Mucosa of stomach (tissue), 1 donor: Measurements from ENCODE around the gene FADD.

Source experiments
- H3K27me3 ChIP-seq: one replicate; pipeline ENCODE4 v1.7.0; 2013; ENCODE audit warnings: mild to moderate bottlenecking, low read length; ENCODE audit not compliant: control insufficient read depth, insufficient read depth
- H3K36me3 ChIP-seq: one replicate; pipeline ENCODE4 v1.7.0; 2013; ENCODE audit warnings: low read length; ENCODE audit not compliant: control insufficient read depth, insufficient read depth
- H3K4me1 ChIP-seq: one replicate; pipeline ENCODE4 v1.7.0; 2013; ENCODE audit warnings: mild to moderate bottlenecking, low read length; ENCODE audit not compliant: control insufficient read depth, insufficient read depth
- H3K4me3 ChIP-seq: one replicate; pipeline ENCODE4 v1.7.0; 2013; ENCODE audit warnings: low read length
- H3K9ac ChIP-seq: one replicate; pipeline ENCODE4 v1.7.0; 2013; ENCODE audit warnings: mild to moderate bottlenecking, low read length, moderate library complexity
- H3K9me3 ChIP-seq: one replicate; pipeline ENCODE4 v1.7.0; 2013; ENCODE audit warnings: mild to moderate bottlenecking, low read length, moderate library complexity; ENCODE audit not compliant: control insufficient read depth
- donor health status: Pancreatic carcinoma.

Gene FADD

GRCh38 chr11:70233034-70233433 lies 29.9 kb downstream of the FADD start:
- H3K27me3 ChIP-seq, result no peaks in the 10 kb centered on the region
- no peaks in the 10 kb centered on the region for H3K9me3 ChIP-seq
- H3K4me1 ChIP-seq, result peaks cover 11% of the 10 kb centered on the region
- no peak overlapping the region for H3K9ac ChIP-seq
- no peaks in the 10 kb centered on the region for H3K36me3 ChIP-seq
- no peak overlapping the region for H3K4me3 ChIP-seq

GRCh38 chr11:70233511-70233934 lies 30.4 kb downstream of the FADD start:
- Histone ChIP-seq H3K9ac (no peak overlapping the region), H3K4me1 (peaks cover 11% of the 10 kb centered on the region), H3K36me3 (no peaks in the 10 kb centered on the region), H3K9me3 (no peaks in the 10 kb centered on the region), H3K27me3 (no peaks in the 10 kb centered on the region), H3K4me3 (no peak overlapping the region)

- Histone ChIP-seq H3K4me1 (peaks cover 11% of the 10 kb centered on the region), H3K36me3 (no peaks in the 10 kb centered on the region), H3K4me3 (no peak overlapping the region), H3K9me3 (no peaks in the 10 kb centered on the region), H3K9ac (no peak overlapping the region), H3K27me3 (no peaks in the 10 kb centered on the region)
These were observed 30.9 kb downstream of the FADD start for GRCh38 chr11:70233962-70234361.

GRCh38 chr11:70240337-70240736 lies 37.2 kb downstream of the FADD start:
- Histone ChIP-seq H3K9me3 (no peaks in the 10 kb centered on the region), H3K4me3 (no peak overlapping the region), H3K36me3 (no peaks in the 10 kb centered on the region), H3K9ac (no peak overlapping the region), H3K4me1 (no peaks in the 10 kb centered on the region), H3K27me3 (peaks cover 7% of the 10 kb centered on the region)

- H3K4me1 ChIP-seq, result no peaks in the 10 kb centered on the region
- H3K36me3 ChIP-seq, result no peaks in the 10 kb centered on the region
- no peak overlapping the region for H3K9ac ChIP-seq
- H3K9me3 ChIP-seq, result no peaks in the 10 kb centered on the region
- H3K4me3 ChIP-seq, result no peak overlapping the region
- H3K27me3 ChIP-seq, result peaks cover 10% of the 10 kb centered on the region
These were observed 38.6 kb downstream of the FADD start for GRCh38 chr11:70241709-70242108.

GRCh38 chr11:70242885-70243284 lies 39.8 kb downstream of the FADD start:
- H3K9me3 ChIP-seq, result no peaks in the 10 kb centered on the region
- H3K9ac ChIP-seq, result no peak overlapping the region
- H3K4me1 ChIP-seq, result no peaks in the 10 kb centered on the region
- H3K4me3 ChIP-seq, result no peak overlapping the region
- H3K36me3 ChIP-seq, result no peaks in the 10 kb centered on the region
- H3K27me3 ChIP-seq, result peaks cover 10% of the 10 kb centered on the region

- Histone ChIP-seq H3K36me3 (no peaks in the 10 kb centered on the region), H3K4me1 (no peaks in the 10 kb centered on the region), H3K9ac (no peak overlapping the region), H3K27me3 (peaks cover 10% of the 10 kb centered on the region), H3K9me3 (no peaks in the 10 kb centered on the region), H3K4me3 (no peak overlapping the region)
These were observed 41.0 kb downstream of the FADD start for GRCh38 chr11:70243912-70244652.

- Histone ChIP-seq H3K4me1 (no peaks in the 10 kb centered on the region), H3K9ac (no peak overlapping the region), H3K36me3 (no peaks in the 10 kb centered on the region), H3K4me3 (no peak overlapping the region), H3K27me3 (peaks cover 10% of the 10 kb centered on the region), H3K9me3 (no peaks in the 10 kb centered on the region)
These were observed 41.6 kb downstream of the FADD start for GRCh38 chr11:70244698-70245097.

GRCh38 chr11:70246196-70246595 lies 43.1 kb downstream of the FADD start:
- no peaks in the 10 kb centered on the region for H3K36me3 ChIP-seq
- H3K4me1 ChIP-seq, result no peaks in the 10 kb centered on the region
- peaks cover 10% of the 10 kb centered on the region for H3K27me3 ChIP-seq
- H3K4me3 ChIP-seq, result no peak overlapping the region
- no peak overlapping the region for H3K9ac ChIP-seq
- no peaks in the 10 kb centered on the region for H3K9me3 ChIP-seq

- H3K9ac ChIP-seq, result no peak overlapping the region
- H3K27me3 ChIP-seq, result peaks cover 10% of the 10 kb centered on the region
- no peak overlapping the region for H3K4me3 ChIP-seq
These were observed 44.1 kb downstream of the FADD start for GRCh38 chr11:70247042-70247709.

GRCh38 chr11:70247710-70248072 lies 44.6 kb downstream of the FADD start:
- H3K4me3 ChIP-seq, result no peak overlapping the region
- H3K9me3 ChIP-seq, result no peaks in the 10 kb centered on the region
- peaks cover 10% of the 10 kb centered on the region for H3K27me3 ChIP-seq
- H3K9ac ChIP-seq, result no peak overlapping the region
- no peaks in the 10 kb centered on the region for H3K4me1 ChIP-seq
- no peaks in the 10 kb centered on the region for H3K36me3 ChIP-seq

More at GRCh38 chr11:70247042-70247709, 44.1 kb downstream of the FADD start:
- no peaks in the 10 kb centered on the region for H3K9me3 ChIP-seq
- no peaks in the 10 kb centered on the region for H3K36me3 ChIP-seq
- no peaks in the 10 kb centered on the region for H3K4me1 ChIP-seq

GRCh38 chr11:70250876-70251658 lies 48.0 kb downstream of the FADD start:
- no peaks in the 10 kb centered on the region for H3K4me1 ChIP-seq
- H3K4me3 ChIP-seq, result no peak overlapping the region
- peaks cover 2% of the 10 kb centered on the region for H3K27me3 ChIP-seq
- no peaks in the 10 kb centered on the region for H3K36me3 ChIP-seq
- no peak overlapping the region for H3K9ac ChIP-seq
- no peaks in the 10 kb centered on the region for H3K9me3 ChIP-seq
